H1 (cell line): Measurements from ENCODE around the gene CPM. TPM values are rescaled to one million over a fixed set of nuclear protein-coding genes. Genes with fewer than 3 reads are reported as not detected.

Source experiments
- BACH1 ChIP-seq: IDR thresholded peaks from 2 replicates; pipeline ENCODE4 v1.6.1; 2012; ENCODE audit warnings: low read length, improper control_type of control experiment
- JUN ChIP-seq: IDR thresholded peaks from 2 replicates; pipeline ENCODE4 v1.6.1; 2011; ENCODE audit warnings: low read depth, mild to moderate bottlenecking, improper control_type of control experiment, low read length
- JUND ChIP-seq: IDR thresholded peaks from 2 replicates; pipeline ENCODE4 v1.6.1; 2011; ENCODE audit warnings: mild to moderate bottlenecking, improper control_type of control experiment, low read length
- RBBP5 ChIP-seq: IDR thresholded peaks from 2 replicates; pipeline ENCODE4 v1.7.1; 2012; ENCODE audit warnings: low read depth, mild to moderate bottlenecking, inconsistent platforms, low read length, moderate library complexity, borderline replicate concordance
- SIRT6 ChIP-seq: IDR thresholded peaks from one replicate; pipeline ENCODE4 v1.7.1; 2012; ENCODE audit warnings: low read length, inconsistent platforms
- polyA plus RNA-seq, 7 experiments: library from polyadenylated mRNA; depleted of rRNA in 3 of 7; stranded (reverse) in 5 of 7; unstranded in 2 of 7; fragments of >200 nt in 5 of 7; fragments of 200-250 nt in 2 of 7; gene quantifications; 1 replicate in 5 of 7; 2 replicates in 1 of 7; 4 replicates in 1 of 7; pipeline versions ENCODE4 v1.2.1 to v1.2.3, GENCODE V29; 2011 to 2013; ENCODE audit warnings: missing spikeins in 2 of 7, mixed read lengths in 2 of 7
- total RNA-seq: library from RNA; stranded (reverse); fragmentation: NEBNext Ultra II Directional; extraction: Animal tissue kit (Norgen Biotek cat#: 25700); gene quantifications from 2 replicates; pipeline ENCODE4 v1.2.1, GENCODE V29; 2021

The CPM gene
- total and polyA plus RNA-seq, 2 of the 8 experiments (the other 6 are each of a cell fraction or from before 2014, with no cell fraction given) = 0.33 to 3.1 TPM

DNA sequence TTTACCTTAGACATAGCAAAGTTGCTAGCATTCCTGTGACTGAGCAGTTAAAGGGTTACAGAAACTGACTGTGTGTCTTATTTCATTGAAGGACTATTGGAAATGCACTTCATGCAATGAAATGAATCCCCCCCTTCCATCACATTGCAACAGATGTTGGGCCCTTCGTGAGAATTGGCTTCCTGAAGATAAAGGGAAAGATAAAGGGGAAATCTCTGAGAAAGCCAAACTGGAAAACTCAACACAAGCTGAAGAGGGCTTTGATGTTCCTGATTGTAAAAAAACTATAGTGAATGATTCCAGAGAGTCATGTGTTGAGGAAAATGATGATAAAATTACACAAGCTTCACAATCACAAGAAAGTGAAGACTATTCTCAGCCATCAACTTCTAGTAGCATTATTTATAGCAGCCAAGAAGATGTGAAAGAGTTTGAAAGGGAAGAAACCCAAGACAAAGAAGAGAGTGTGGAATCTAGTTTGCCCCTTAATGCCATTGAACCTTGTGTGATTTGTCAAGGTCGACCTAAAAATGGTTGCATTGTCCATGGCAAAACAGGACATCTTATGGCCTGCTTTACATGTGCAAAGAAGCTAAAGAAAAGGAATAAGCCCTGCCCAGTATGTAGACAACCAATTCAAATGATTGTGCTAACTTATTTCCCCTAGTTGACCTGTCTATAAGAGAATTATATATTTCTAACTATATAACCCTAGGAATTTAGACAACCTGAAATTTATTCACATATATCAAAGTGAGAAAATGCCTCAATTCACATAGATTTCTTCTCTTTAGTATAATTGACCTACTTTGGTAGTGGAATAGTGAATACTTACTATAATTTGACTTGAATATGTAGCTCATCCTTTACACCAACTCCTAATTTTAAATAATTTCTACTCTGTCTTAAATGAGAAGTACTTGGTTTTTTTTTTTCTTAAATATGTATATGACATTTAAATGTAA is 93.5 kb downstream of the CPM start (continued):
- TF ChIP-seq JUN (no peak), JUND (no peak), RBBP5 (no peak), SIRT6 (no peak), BACH1 (no peak)
